Measurements from ENCODE around the gene NANOS3.
"Not testable (repeated sequence)": the region's sequence is repeated elsewhere in the genome, so short reads cannot be mapped to it uniquely, and the experiment has no call there.

The NANOS3 gene

DNA sequence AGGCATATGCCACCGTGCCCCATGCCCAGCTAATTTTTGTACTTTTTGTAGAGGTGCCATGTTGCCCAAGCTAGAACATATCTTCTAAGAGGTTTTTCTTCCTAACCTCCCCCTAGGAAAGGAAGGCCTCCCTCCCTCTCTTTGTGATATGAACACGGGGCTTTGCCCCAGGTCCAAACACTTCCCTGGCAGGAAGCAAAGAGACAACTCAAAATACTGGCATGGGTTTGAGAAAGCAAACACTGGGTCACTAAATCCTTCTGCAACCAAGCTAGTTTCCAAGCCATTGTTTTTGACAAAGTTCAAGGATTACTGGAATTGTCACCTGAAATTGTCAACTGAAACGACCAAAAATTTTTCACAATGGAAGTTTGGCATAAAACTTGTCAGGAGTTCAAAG, 37.8 kb downstream of the NANOS3 start:
- no peak overlapping the region for H3K4me3 ChIP-seq (ENCODE audit: low read depth, low read length)
- no peak for TF ChIP-seq CTCF (IDR thresholded peaks at IDR 0.05; ENCODE audit: low read depth, low read length, missing control alignments)
- DNase-seq (ENCODE audit: low read depth) = no peak

DNA sequence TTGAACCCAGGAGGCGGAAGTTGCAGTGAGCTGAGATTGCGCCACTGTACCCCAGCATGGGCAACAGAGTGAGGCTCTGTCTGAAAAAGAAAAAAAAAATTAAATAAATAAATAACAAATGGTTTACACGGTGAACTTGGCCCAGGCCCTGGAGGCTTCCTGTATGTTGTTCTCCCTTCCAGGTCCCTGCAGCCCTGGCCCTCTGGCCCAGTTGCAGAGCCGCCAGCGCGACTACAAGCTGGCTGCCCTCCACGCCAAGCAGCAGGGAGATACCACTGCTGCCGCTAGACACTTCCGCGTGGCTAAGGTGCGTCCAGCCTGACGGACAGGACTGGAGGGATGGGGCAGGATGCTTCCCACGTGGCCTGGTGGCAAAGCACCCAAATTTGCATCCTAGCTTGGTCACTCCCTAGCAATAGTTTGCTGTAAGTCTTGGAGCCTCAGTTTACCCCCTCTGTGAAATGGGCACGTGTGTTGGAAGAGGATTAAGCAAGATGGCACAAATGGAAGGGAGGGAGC, 41.0 kb downstream of the NANOS3 start:
- TF ChIP-seq CTCF (IDR thresholded peaks at IDR 0.05; ENCODE audit: low read depth, low read length, missing control alignments) = no peak

DNA sequence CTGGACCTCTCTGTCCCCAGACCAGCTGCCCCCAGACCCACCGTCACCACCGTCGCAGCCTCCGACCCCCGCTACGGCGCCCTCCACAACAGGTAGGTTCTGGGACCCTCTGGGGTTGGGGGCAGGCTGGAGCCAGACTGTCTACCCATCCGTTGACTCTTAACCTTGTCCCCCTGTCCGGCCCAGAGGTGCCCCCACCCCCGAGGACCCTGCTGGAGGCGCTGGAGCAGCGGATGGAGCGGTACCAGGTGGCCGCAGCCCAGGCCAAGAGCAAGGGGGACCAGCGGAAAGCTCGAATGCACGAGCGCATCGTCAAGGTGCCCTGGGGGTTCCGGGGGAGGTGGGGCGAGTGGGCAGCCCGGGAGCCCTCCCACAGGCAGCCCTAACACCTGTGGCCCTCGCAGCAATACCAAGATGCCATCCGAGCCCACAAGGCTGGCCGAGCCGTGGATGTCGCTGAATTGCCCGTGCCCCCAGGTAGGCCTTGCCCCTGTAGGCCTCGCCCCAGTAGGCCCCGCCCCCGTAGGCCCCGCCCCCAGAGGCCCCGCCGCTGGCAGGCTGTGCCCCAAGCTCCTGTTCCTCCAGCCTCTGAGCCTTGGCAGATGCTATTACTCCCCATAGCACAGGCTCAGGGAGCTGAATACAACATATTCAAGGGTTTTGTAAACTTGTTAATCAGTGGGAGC, 41.9 kb downstream of the NANOS3 start:
- H3K4me3 ChIP-seq (ENCODE audit: low read depth, low read length) = no peak overlapping the region
- DNase-seq (ENCODE audit: low read depth) = no peak
- TF ChIP-seq CTCF (IDR thresholded peaks at IDR 0.05; ENCODE audit: low read depth, low read length, missing control alignments) = no peak

More for the DNA sequence above, 41.0 kb downstream of the NANOS3 start:
- no peak for DNase-seq (ENCODE audit: low read depth)
- no peak overlapping the region for H3K4me3 ChIP-seq (ENCODE audit: low read depth, low read length)

GRCh38 chr19:13920524-13920923, 43.6 kb downstream of the NANOS3 start:
- no peak for TF ChIP-seq CTCF (IDR thresholded peaks at IDR 0.05; ENCODE audit: low read depth, low read length, missing control alignments)
- DNase-seq (ENCODE audit: low read depth) = no peak
- H3K4me3 ChIP-seq (ENCODE audit: low read depth, low read length) = no peak overlapping the region

- no peak for TF ChIP-seq CTCF (IDR thresholded peaks at IDR 0.05; ENCODE audit: low read depth, low read length, missing control alignments)
- H3K4me3 ChIP-seq (ENCODE audit: low read depth, low read length) = no peak overlapping the region
- peak; percentile 33 for DNase-seq (ENCODE audit: low read depth)
Measured at GRCh38 chr19:13920940-13921747, 44.2 kb downstream of the NANOS3 start.

GRCh38 chr19:13922118-13922517, 45.2 kb downstream of the NANOS3 start:
- DNase-seq (ENCODE audit: low read depth); H3K4me3 ChIP-seq (ENCODE audit: low read depth, low read length): not testable (repeated sequence)

- DNase-seq (ENCODE audit: low read depth) = no peak
- H3K4me3 ChIP-seq (ENCODE audit: low read depth, low read length) = no peak overlapping the region
- TF ChIP-seq CTCF (IDR thresholded peaks at IDR 0.05; ENCODE audit: low read depth, low read length, missing control alignments) = no peak
Measured at GRCh38 chr19:13923194-13923987, 46.5 kb downstream of the NANOS3 start.

Measured in GM12864 (cell line).